ENCODE results near the gene CDH13. TPM values are rescaled to one million over a fixed set of nuclear protein-coding genes. Genes with fewer than 3 reads are reported as not detected.

CDH13 gene
- total and polyA plus RNA-seq, 2 donors (not counting 3 experiments of a cell fraction or from before 2014, with no cell fraction given), result 96.6 to 124 TPM

GRCh38 chr16:83717308-83717707, 1090.5 kb downstream of the CDH13 start:
- FAIRE-seq, result no peak

GRCh38 chr16:83717814-83718213, 1091.0 kb downstream of the CDH13 start:
- Histone ChIP-seq H3K9me3 (replicated peaks; ENCODE audit: control insufficient read depth, insufficient read depth, low read length) (no peaks in the 10 kb centered on the region), H2AFZ (ENCODE audit: low read depth, low read length) (no peak overlapping the region), H3K79me2 (ENCODE audit: control insufficient read depth, insufficient read depth, low read length) (no peaks in the 10 kb centered on the region), H4K20me1 (replicated peaks; ENCODE audit: control insufficient read depth, extremely low read depth, insufficient read depth, low read length) (no peaks in the 10 kb centered on the region), H3K27ac (ENCODE audit: insufficient read depth, low read depth, low read length) (peak overlapping the region; percentile 18), H3K4me2 (ENCODE audit: insufficient read depth, low read length) (no peak overlapping the region), H3K4me1 (ENCODE audit: control insufficient read depth, extremely low read depth, insufficient read depth, low read length) (peaks cover 8% of the 10 kb centered on the region), H3K9me1 (replicated peaks; ENCODE audit: control insufficient read depth, extremely low read depth, insufficient read depth, low read length) (no peaks in the 10 kb centered on the region), H3K9ac (replicated peaks; ENCODE audit: extremely low read depth, insufficient read depth, low read length) (no peak overlapping the region), H3K36me3 (ENCODE audit: control insufficient read depth in 2 of 2, extremely low read depth in 1 of 2, insufficient read depth in 2 of 2, low read length in 2 of 2) (no peaks in the 10 kb centered on the region), H3K27me3 (ENCODE audit: control insufficient read depth in 2 of 2, insufficient read depth in 2 of 2, low read length in 2 of 2) (no peaks in the 10 kb centered on the region), H3K4me3 (replicated peaks in 1 of 3; ENCODE audit: insufficient read depth in 1 of 3, low read depth in 1 of 3, low read length in 3 of 3) (no peak overlapping the region)
- ChIA-PET CTCF (no interaction called here), POLR2A (no interaction called here)
- intact Hi-C loops (cut with micrococcal nuclease) (no loop called here), dilution Hi-C loops (cut with MboI; ENCODE audit: extremely low pct_ligation_motif_present, low sequenced_read_pairs) (no loop called here)
- no TSS peak for BruUV-seq (replicated peaks)
- TF ChIP-seq FOS (IDR thresholded peaks at IDR 0.05; ENCODE audit: borderline replicate concordance, insufficient read depth, low read length), result peak; percentile 20
- no peak for TF ChIP-seq EZH2 (IDR thresholded peaks at IDR 0.05; ENCODE audit: borderline replicate concordance, low read depth, low read length, severe bottlenecking)
- peak; percentile 60 for TF ChIP-seq JUN (IDR thresholded peaks at IDR 0.05; ENCODE audit: borderline replicate concordance, insufficient read depth, insufficient read length, low read depth)
- peak; percentile 82 for FAIRE-seq
- DNase-seq (ENCODE audit: low read depth, low spot score), result peak; percentile 36

More at GRCh38 chr16:83717308-83717707, 1090.5 kb downstream of the CDH13 start:
- Histone ChIP-seq H3K79me2 (ENCODE audit: control insufficient read depth, insufficient read depth, low read length) (no peaks in the 10 kb centered on the region), H4K20me1 (replicated peaks; ENCODE audit: control insufficient read depth, extremely low read depth, insufficient read depth, low read length) (no peaks in the 10 kb centered on the region), H3K27me3 (ENCODE audit: control insufficient read depth in 2 of 2, insufficient read depth in 2 of 2, low read length in 2 of 2) (no peaks in the 10 kb centered on the region), H3K4me2 (ENCODE audit: insufficient read depth, low read length) (no peak overlapping the region), H3K9me1 (replicated peaks; ENCODE audit: control insufficient read depth, extremely low read depth, insufficient read depth, low read length) (no peaks in the 10 kb centered on the region), H3K36me3 (ENCODE audit: control insufficient read depth in 2 of 2, extremely low read depth in 1 of 2, insufficient read depth in 2 of 2, low read length in 2 of 2) (no peaks in the 10 kb centered on the region), H3K4me3 (replicated peaks in 1 of 3; ENCODE audit: insufficient read depth in 1 of 3, low read depth in 1 of 3, low read length in 3 of 3) (no peak overlapping the region), H2AFZ (ENCODE audit: low read depth, low read length) (no peak overlapping the region), H3K9me3 (replicated peaks; ENCODE audit: control insufficient read depth, insufficient read depth, low read length) (no peaks in the 10 kb centered on the region), H3K9ac (replicated peaks; ENCODE audit: extremely low read depth, insufficient read depth, low read length) (no peak overlapping the region), H3K4me1 (ENCODE audit: control insufficient read depth, extremely low read depth, insufficient read depth, low read length) (peaks cover 8% of the 10 kb centered on the region), H3K27ac (ENCODE audit: insufficient read depth, low read depth, low read length) (no peak overlapping the region)
- dilution Hi-C loops (cut with MboI; ENCODE audit: extremely low pct_ligation_motif_present, low sequenced_read_pairs), result no loop called here
- intact Hi-C loops (cut with micrococcal nuclease), result no loop called here
- POLR2A ChIA-PET, result no interaction called here
- no peak for DNase-seq (ENCODE audit: low read depth, low spot score)
- TF ChIP-seq GATA2 (IDR thresholded peaks at IDR 0.05; ENCODE audit: insufficient read depth, insufficient read length, low read depth, low read length), result no peak
- BruUV-seq (replicated peaks), result no TSS peak
- CTCF ChIA-PET, result no interaction called here

Measured in endothelial cell of umbilical vein (primary cell).